Measurements from ENCODE around the gene GXYLT1. TPM values are rescaled to one million over a fixed set of nuclear protein-coding genes. Genes with fewer than 3 reads are reported as not detected.

Gene GXYLT1
- total RNA-seq, 4 donors from 2014 or later = 14.7 to 25.3 (median 22.8) TPM

- Histone ChIP-seq H3K36me3 (peaks cover 0 to 17% (median 0%) of the 10 kb centered on the region in 3 donors), H3K4me3 (no peak overlapping the region), H3K9me3 (no peaks in the 10 kb centered on the region), H3K27me3 (no peaks in the 10 kb centered on the region), H3K4me1 (peaks cover 0 to 8% (median 1%) of the 10 kb centered on the region in 4 donors), H3K27ac (no peak overlapping the region)
- TF ChIP-seq EP300 (IDR thresholded peaks at IDR 0.05) = no peak
- TF ChIP-seq CTCF (IDR thresholded peaks at IDR 0.05) = no peak
- TF ChIP-seq POLR2A (IDR thresholded peaks at IDR 0.05) = no peak
- DNase-seq (ENCODE audit: low spot score in 2 of 2) = no peak
These were observed 19.2 kb upstream of the GXYLT1 start for GRCh38 chr12:42163913-42164312.

GRCh38 chr12:42162965-42163364 lies 18.3 kb upstream of the GXYLT1 start:
- H3K9me3 ChIP-seq = no peaks in the 10 kb centered on the region
- no peaks in the 10 kb centered on the region for H3K27me3 ChIP-seq
- WGBS, 2 donors = 79 to 81% methylated on average over 1 of the region's 1 CpG
- H3K4me3 ChIP-seq = no peak overlapping the region
- peaks cover 0 to 8% (median 1%) of the 10 kb centered on the region in 4 donors for H3K4me1 ChIP-seq
- H3K36me3 ChIP-seq = peaks cover 0 to 23% (median 0%) of the 10 kb centered on the region in 3 donors
- DNase-seq (ENCODE audit: low spot score in 2 of 2) = no peak
- H3K27ac ChIP-seq = no peak overlapping the region
- TF ChIP-seq CTCF (IDR thresholded peaks at IDR 0.05) = no peak
- TF ChIP-seq POLR2A (IDR thresholded peaks at IDR 0.05) = no peak
- TF ChIP-seq EP300 (IDR thresholded peaks at IDR 0.05) = no peak

- H3K4me1 ChIP-seq = peaks cover 0 to 8% (median 1%) of the 10 kb centered on the region in 4 donors
- H3K4me3 ChIP-seq = no peak overlapping the region
- no peaks in the 10 kb centered on the region for H3K9me3 ChIP-seq
- H3K36me3 ChIP-seq = peaks cover 0 to 23% (median 0%) of the 10 kb centered on the region in 3 donors
- no peaks in the 10 kb centered on the region for H3K27me3 ChIP-seq
- DNase-seq (ENCODE audit: low spot score in 2 of 2) = no peak
- no peak for TF ChIP-seq EP300 (IDR thresholded peaks at IDR 0.05)
- no peak for TF ChIP-seq POLR2A (IDR thresholded peaks at IDR 0.05)
- no peak for TF ChIP-seq CTCF (IDR thresholded peaks at IDR 0.05)
- no peak overlapping the region for H3K27ac ChIP-seq
These were observed 17.5 kb upstream of the GXYLT1 start for GRCh38 chr12:42162193-42162592.

- H3K4me1 ChIP-seq = peaks cover 0 to 8% (median 1%) of the 10 kb centered on the region in 4 donors
- DNase-seq (ENCODE audit: low spot score in 2 of 2) = no peak
- H3K9me3 ChIP-seq = no peaks in the 10 kb centered on the region
- H3K27me3 ChIP-seq = no peaks in the 10 kb centered on the region
- peaks cover 0 to 23% (median 0%) of the 10 kb centered on the region in 3 donors for H3K36me3 ChIP-seq
- no peak overlapping the region for H3K4me3 ChIP-seq
- 82 to 83% methylated on average over 1 of the region's 1 CpG for WGBS, 2 donors
- no peak for TF ChIP-seq POLR2A (IDR thresholded peaks at IDR 0.05)
- no peak for TF ChIP-seq CTCF (IDR thresholded peaks at IDR 0.05)
- TF ChIP-seq EP300 (IDR thresholded peaks at IDR 0.05) = no peak
- no peak overlapping the region for H3K27ac ChIP-seq
These were observed 16.9 kb upstream of the GXYLT1 start for GRCh38 chr12:42161529-42161928.

- H3K27ac ChIP-seq = no peak overlapping the region
- peaks cover 0 to 21% (median 0%) of the 10 kb centered on the region in 3 donors for H3K36me3 ChIP-seq
- no peaks in the 10 kb centered on the region for H3K9me3 ChIP-seq
- H3K4me1 ChIP-seq = no peaks in the 10 kb centered on the region
- no peak overlapping the region for H3K4me3 ChIP-seq
- TF ChIP-seq EP300 (IDR thresholded peaks at IDR 0.05) = no peak
- TF ChIP-seq CTCF (IDR thresholded peaks at IDR 0.05) = no peak
- TF ChIP-seq POLR2A (IDR thresholded peaks at IDR 0.05) = no peak
- no peak for DNase-seq (ENCODE audit: low spot score in 2 of 2)
- WGBS, 2 donors = 56 to 65% methylated on average over 2 of the region's 2 CpGs
- no peaks in the 10 kb centered on the region for H3K27me3 ChIP-seq
These were observed 11.6 kb upstream of the GXYLT1 start for GRCh38 chr12:42156232-42156631.

Data from tibial nerve (tissue), 4 donors.